ENCODE results near the gene NDUFS6. TPM values are rescaled to one million over a fixed set of nuclear protein-coding genes. Genes with fewer than 3 reads are reported as not detected.

The NDUFS6 gene
- total RNA-seq, 1 donor from 2014 or later: 35.1 TPM

DNA sequence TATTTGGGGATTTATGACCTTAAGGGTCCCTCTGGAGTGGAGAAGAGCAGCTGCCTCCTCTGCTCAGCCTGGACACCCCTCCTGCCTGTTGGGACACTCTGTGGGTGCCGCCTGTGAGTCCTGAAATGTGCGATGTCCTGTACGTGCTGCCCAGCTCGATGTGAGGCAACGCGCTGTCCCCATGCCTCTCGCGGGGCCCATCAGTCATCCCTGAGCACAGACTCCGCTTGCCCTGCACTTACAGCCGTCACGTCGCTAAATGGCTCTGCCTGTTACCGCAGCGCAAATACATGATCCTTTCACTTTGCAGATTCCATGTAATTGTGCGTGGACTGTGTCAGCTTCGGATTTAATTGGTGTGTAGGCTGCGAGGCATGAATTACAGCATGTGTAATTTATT lies 54.4 kb downstream of the NDUFS6 start:
- Mint-ChIP-seq H3K36me3 (ENCODE audit: unreplicated experiment) (no peaks in the 10 kb centered on the region), H3K9me3 (ENCODE audit: unreplicated experiment) (no peaks in the 10 kb centered on the region), H3K4me1 (ENCODE audit: unreplicated experiment) (no peaks in the 10 kb centered on the region), H3K4me3 (ENCODE audit: unreplicated experiment) (no peak overlapping the region), H3K27me3 (ENCODE audit: unreplicated experiment) (peaks cover 8% of the 10 kb centered on the region), H3K27ac (ENCODE audit: unreplicated experiment) (no peak overlapping the region)
- DNase-seq (ENCODE audit: extremely low spot score, unreplicated experiment): no peak
- TF ChIP-seq, protein P1, sequence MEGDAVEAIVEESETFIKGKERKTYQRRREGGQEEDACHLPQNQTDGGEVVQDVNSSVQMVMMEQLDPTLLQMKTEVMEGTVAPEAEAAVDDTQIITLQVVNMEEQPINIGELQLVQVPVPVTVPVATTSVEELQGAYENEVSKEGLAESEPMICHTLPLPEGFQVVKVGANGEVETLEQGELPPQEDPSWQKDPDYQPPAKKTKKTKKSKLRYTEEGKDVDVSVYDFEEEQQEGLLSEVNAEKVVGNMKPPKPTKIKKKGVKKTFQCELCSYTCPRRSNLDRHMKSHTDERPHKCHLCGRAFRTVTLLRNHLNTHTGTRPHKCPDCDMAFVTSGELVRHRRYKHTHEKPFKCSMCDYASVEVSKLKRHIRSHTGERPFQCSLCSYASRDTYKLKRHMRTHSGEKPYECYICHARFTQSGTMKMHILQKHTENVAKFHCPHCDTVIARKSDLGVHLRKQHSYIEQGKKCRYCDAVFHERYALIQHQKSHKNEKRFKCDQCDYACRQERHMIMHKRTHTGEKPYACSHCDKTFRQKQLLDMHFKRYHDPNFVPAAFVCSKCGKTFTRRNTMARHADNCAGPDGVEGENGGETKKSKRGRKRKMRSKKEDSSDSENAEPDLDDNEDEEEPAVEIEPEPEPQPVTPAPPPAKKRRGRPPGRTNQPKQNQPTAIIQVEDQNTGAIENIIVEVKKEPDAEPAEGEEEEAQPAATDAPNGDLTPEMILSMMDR (IDR thresholded peaks at IDR 0.05): no peak

DNA sequence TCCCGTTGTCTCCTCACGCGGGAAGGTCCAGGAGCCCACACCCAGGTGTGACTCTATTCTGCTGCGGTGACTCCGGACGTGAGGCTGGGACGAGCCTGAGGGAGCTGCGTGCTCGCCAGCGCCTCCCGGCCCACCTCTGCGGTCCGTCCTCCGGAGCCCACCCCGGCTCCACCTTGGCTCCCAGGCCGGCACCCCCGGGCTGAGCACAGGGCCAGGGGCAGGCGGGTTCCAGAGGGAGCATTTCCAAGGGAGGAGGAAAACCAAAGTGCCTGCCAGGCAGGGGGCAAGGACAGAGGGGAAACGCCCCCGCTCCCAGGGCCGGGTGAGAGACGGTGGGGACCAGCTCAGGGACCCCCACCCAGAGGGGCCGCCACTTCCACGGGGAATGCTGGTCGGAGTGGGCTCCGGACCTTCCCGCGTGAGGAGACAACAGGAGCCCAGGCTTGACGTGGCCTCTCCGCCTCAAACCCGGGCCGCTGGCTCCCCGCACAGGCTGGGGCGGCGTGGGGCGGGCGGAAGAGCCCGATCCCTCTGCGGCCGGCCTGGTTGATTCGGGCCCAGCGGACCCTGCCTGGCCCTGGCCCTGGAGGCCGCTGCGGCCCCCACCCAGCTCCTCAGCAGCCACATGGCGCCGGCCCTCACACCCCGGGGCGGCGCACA lies 55.5 kb downstream of the NDUFS6 start:
- DNase-seq (ENCODE audit: extremely low spot score, unreplicated experiment): no peak
- TF ChIP-seq, protein P1 (IDR thresholded peaks at IDR 0.05): no peak
- no peaks in the 10 kb centered on the region for H3K9me3 Mint-ChIP-seq (ENCODE audit: unreplicated experiment)
- no peaks in the 10 kb centered on the region for H3K36me3 Mint-ChIP-seq (ENCODE audit: unreplicated experiment)
- H3K27ac Mint-ChIP-seq (ENCODE audit: unreplicated experiment): no peak overlapping the region
- no peak overlapping the region for H3K4me3 Mint-ChIP-seq (ENCODE audit: unreplicated experiment)
- no peaks in the 10 kb centered on the region for H3K4me1 Mint-ChIP-seq (ENCODE audit: unreplicated experiment)
- H3K27me3 Mint-ChIP-seq (ENCODE audit: unreplicated experiment): peaks cover 8% of the 10 kb centered on the region

DNA sequence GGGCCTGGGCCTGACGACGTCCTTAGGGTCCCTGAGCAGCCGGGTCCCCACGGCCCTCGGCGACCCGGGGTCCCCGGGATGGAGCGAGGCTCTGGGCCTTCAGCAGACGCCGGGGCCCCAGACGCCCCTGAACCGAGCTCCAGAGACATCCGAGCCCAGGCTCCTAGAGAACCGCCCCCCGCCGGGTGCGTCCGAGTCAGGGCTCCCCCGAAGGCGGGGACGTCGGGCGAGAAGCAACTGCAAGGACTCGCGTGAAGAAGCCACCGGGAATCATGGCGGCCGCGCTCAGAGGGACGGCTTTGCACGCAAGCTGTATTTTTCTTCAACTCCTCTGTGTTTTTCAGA lies 56.0 kb downstream of the NDUFS6 start:
- H3K4me3 Mint-ChIP-seq (ENCODE audit: unreplicated experiment): no peak overlapping the region
- peaks cover 8% of the 10 kb centered on the region for H3K27me3 Mint-ChIP-seq (ENCODE audit: unreplicated experiment)
- H3K36me3 Mint-ChIP-seq (ENCODE audit: unreplicated experiment): no peaks in the 10 kb centered on the region
- TF ChIP-seq, protein P1 (IDR thresholded peaks at IDR 0.05): no peak
- H3K9me3 Mint-ChIP-seq (ENCODE audit: unreplicated experiment): no peaks in the 10 kb centered on the region
- H3K27ac Mint-ChIP-seq (ENCODE audit: unreplicated experiment): no peak overlapping the region
- no peaks in the 10 kb centered on the region for H3K4me1 Mint-ChIP-seq (ENCODE audit: unreplicated experiment)
- DNase-seq (ENCODE audit: extremely low spot score, unreplicated experiment): no peak

DNA sequence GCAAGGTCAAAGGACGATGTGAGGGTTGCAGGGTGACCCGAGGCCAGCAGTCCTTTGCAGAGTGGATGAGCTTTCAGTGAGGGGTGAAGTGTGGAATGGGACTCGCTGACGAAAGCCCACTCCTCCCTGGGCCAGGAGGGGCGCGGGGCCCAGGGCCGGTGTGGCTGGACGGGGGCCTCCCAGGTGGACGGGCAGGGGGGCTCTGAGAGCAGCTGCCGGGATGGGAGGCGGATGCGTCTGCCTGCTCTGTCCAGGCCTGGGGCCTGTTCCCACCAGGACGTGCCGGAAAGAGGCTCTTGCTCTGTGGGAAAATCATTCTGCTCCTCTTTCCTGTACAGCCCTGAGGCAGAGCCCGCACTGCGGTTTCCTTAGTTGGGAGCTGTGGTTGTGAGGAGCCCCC lies 57.2 kb downstream of the NDUFS6 start:
- Mint-ChIP-seq H3K9me3 (ENCODE audit: unreplicated experiment) (no peaks in the 10 kb centered on the region), H3K27me3 (ENCODE audit: unreplicated experiment) (peaks cover 7% of the 10 kb centered on the region), H3K36me3 (ENCODE audit: unreplicated experiment) (no peaks in the 10 kb centered on the region), H3K4me1 (ENCODE audit: unreplicated experiment) (no peaks in the 10 kb centered on the region), H3K4me3 (ENCODE audit: unreplicated experiment) (no peak overlapping the region), H3K27ac (ENCODE audit: unreplicated experiment) (no peak overlapping the region)
- DNase-seq (ENCODE audit: extremely low spot score, unreplicated experiment): no peak
- TF ChIP-seq, protein P1 (IDR thresholded peaks at IDR 0.05): no peak

DNA sequence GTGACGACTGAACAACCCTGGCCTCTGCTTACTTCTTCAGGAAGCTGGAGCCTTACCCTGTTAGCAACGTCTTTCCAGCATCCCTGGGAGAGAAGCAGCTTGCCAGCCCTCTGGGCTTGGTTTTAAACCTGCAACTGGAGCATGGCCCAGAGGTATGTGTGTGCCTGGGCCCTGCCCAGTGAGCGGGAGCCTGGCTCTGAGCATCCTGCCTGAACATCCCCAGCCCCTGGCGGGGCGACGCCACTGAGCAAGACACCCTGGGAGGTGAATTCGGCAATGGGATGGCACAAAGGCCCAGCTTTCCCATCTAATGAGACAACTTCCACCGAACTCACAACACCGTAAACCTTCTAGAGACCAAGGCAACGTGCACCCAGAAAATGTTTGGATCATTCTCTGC lies 57.9 kb downstream of the NDUFS6 start:
- TF ChIP-seq, protein P1 (IDR thresholded peaks at IDR 0.05): no peak
- no peak overlapping the region for H3K27ac Mint-ChIP-seq (ENCODE audit: unreplicated experiment)
- no peaks in the 10 kb centered on the region for H3K9me3 Mint-ChIP-seq (ENCODE audit: unreplicated experiment)
- H3K4me3 Mint-ChIP-seq (ENCODE audit: unreplicated experiment): no peak overlapping the region
- H3K36me3 Mint-ChIP-seq (ENCODE audit: unreplicated experiment): no peaks in the 10 kb centered on the region
- H3K27me3 Mint-ChIP-seq (ENCODE audit: unreplicated experiment): peaks cover under 1% of the 10 kb centered on the region
- H3K4me1 Mint-ChIP-seq (ENCODE audit: unreplicated experiment): no peaks in the 10 kb centered on the region
- DNase-seq (ENCODE audit: extremely low spot score, unreplicated experiment): no peak
